Duodenal mucosa (tissue), 2 donors: ENCODE data around the gene FAM199X.
"Not testable (repeated sequence)": the region's sequence is repeated elsewhere in the genome, so short reads cannot be mapped to it uniquely, and the experiment has no call there.

Experiments
- H3K27ac ChIP-seq: one replicate; pipeline ENCODE4 v1.7.0; 2013; ENCODE audit warnings: low read depth, low read length
- H3K27me3 ChIP-seq, 2 donors: one replicate each; pipeline ENCODE4 v1.7.0; 2013; ENCODE audit warnings: low read length in 2 of 2, control low read depth in 1 of 2; ENCODE audit not compliant: insufficient read depth in 2 of 2, control insufficient read depth in 1 of 2
- H3K36me3 ChIP-seq, 2 donors: one replicate each; pipeline ENCODE4 v1.7.0; 2013; ENCODE audit warnings: low read length in 2 of 2, control low read depth in 1 of 2; ENCODE audit not compliant: insufficient read depth in 2 of 2, control insufficient read depth in 1 of 2
- H3K4me1 ChIP-seq, 2 donors: one replicate each; pipeline ENCODE4 v1.7.0; 2013; ENCODE audit warnings: low read length in 2 of 2, control low read depth in 1 of 2; ENCODE audit not compliant: insufficient read depth in 2 of 2, control insufficient read depth in 1 of 2
- H3K4me3 ChIP-seq, 2 donors: one replicate each; pipeline ENCODE4 v1.7.0; 2013; ENCODE audit warnings: low read length in 2 of 2, low read depth in 1 of 2
- H3K9ac ChIP-seq, 2 donors: one replicate each; pipeline ENCODE4 v1.7.0; 2013; ENCODE audit warnings: low read length in 2 of 2, low read depth in 1 of 2
- H3K9me3 ChIP-seq, 2 donors: one replicate each; pipeline ENCODE4 v1.7.0; 2013; ENCODE audit warnings: low read length in 2 of 2, control low read depth in 1 of 2; ENCODE audit not compliant: control insufficient read depth in 1 of 2

The FAM199X gene

DNA sequence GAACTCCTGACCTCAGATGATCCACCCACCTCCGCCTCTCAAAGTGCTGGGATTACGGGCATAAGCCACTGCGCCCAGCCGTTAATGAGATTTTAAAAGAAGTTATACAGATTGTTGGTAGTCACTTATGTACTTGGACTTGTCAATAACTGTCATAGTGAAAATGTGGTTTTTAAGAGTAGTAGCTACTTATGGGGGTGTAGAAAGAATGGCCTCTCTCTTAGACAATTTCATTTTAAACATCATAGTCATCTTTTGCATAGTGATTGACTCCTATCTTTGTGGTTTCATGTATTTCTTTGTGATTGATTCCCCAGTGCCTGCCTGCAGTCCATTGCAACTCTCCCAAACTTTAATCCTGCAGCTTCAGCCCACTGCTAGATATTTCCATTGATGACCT lies 17.4 kb downstream of the FAM199X start:
- Histone ChIP-seq H3K4me1 (no peaks in the 10 kb centered on the region), H3K27ac (no peak overlapping the region), H3K36me3 (peaks cover 7 to 10% of the 10 kb centered on the region in 2 donors), H3K9me3 (no peaks in the 10 kb centered on the region), H3K4me3 (no peak overlapping the region), H3K27me3 (no peaks in the 10 kb centered on the region), H3K9ac (no peak overlapping the region)

DNA sequence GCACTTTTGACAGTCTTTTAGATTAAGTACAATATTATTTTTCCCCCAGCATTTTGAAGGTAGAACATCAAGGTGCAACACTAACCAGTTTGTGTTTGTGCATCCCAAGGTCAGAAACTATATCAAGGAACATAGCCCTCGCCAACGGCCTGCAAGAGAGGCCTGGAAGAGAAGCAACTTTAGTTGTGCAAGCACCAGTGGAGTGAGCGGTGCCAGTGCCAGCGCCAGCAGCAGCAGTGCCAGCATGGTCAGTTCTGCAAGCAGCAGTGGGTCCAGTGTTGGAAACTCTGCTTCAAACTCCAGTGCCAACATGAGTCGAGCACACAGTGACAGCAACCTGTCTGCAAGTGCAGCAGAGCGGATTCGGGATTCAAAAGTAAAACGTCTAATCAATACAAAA lies 21.7 kb downstream of the FAM199X start:
- H3K9ac ChIP-seq: no peak overlapping the region
- no peaks in the 10 kb centered on the region for H3K9me3 ChIP-seq
- no peak overlapping the region for H3K27ac ChIP-seq
- H3K4me3 ChIP-seq: no peak overlapping the region
- no peaks in the 10 kb centered on the region for H3K4me1 ChIP-seq
- no peaks in the 10 kb centered on the region for H3K27me3 ChIP-seq
- H3K36me3 ChIP-seq: peaks cover 15 to 27% of the 10 kb centered on the region in 2 donors

DNA sequence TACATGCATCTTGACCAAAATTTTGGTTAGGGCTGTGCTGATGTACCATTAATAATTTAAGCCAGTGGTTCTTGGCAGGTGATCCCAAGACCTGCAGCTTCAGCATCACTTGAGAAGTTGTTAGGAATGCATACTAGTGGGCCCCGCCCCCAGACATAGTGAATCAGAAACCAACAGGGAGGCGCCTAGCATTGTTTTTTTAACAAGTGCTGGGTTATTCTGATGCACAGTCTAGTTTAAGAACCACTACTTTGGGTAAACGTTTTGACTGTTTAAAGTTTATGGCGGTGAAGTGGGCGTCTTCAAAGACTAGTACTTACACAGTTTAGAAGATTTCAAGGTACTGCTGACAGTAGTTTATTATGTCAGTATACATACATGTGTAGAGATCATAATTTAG lies 23.6 kb downstream of the FAM199X start:
- no peaks in the 10 kb centered on the region for H3K9me3 ChIP-seq
- peaks cover 15 to 27% of the 10 kb centered on the region in 2 donors for H3K36me3 ChIP-seq

DNA sequence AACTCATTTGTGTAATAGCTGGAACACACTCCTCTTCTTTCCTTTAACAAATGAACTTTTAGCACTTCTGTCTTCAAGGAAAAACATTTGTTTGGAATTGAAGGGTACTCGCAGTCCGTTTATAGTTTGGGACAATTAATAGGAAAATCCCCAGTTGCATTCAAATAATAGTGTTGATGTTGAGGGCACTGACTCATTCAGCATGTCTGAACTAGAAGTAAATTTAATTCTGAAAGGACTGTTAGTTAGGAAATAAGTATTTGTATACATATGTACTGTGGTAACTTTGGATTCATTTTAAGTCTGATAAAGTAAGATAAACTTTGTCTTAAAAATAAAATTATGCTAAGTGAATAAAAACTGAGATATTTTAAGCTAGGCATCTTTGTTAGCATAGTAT lies 27.2 kb downstream of the FAM199X start:
- Histone ChIP-seq H3K36me3 (peaks cover 8 to 17% of the 10 kb centered on the region in 2 donors), H3K4me1 (no peaks in the 10 kb centered on the region), H3K27ac (no peak overlapping the region), H3K4me3 (no peak overlapping the region), H3K9me3 (no peaks in the 10 kb centered on the region), H3K27me3 (no peaks in the 10 kb centered on the region), H3K9ac (no peak overlapping the region)

More for the DNA sequence above, 23.6 kb downstream of the FAM199X start:
- Histone ChIP-seq H3K4me3 (no peak overlapping the region), H3K4me1 (no peaks in the 10 kb centered on the region), H3K27ac (no peak overlapping the region), H3K27me3 (no peaks in the 10 kb centered on the region), H3K9ac (no peak overlapping the region)

DNA sequence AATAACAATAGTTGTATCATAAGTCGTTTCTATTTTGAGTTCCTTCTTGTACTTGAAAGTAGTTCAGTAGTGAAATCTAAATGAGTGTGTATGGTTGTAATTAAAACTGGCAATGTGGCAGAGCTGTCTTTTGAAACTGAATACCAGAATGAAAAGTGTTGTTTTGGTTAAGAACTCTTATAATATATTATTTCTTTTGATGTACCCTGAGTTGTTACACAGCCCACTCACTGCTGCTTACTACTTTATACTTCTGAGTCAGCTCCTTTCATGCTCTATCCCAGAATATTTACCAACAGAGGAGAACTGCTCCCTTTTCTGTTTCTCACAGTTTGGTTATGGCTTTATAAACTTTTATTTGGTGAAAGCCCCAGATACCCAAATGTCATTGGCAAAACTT lies 28.8 kb downstream of the FAM199X start:
- Histone ChIP-seq H3K27me3 (no peaks in the 10 kb centered on the region), H3K27ac (no peak overlapping the region), H3K36me3 (peaks cover 2 to 6% of the 10 kb centered on the region in 2 donors)

DNA sequence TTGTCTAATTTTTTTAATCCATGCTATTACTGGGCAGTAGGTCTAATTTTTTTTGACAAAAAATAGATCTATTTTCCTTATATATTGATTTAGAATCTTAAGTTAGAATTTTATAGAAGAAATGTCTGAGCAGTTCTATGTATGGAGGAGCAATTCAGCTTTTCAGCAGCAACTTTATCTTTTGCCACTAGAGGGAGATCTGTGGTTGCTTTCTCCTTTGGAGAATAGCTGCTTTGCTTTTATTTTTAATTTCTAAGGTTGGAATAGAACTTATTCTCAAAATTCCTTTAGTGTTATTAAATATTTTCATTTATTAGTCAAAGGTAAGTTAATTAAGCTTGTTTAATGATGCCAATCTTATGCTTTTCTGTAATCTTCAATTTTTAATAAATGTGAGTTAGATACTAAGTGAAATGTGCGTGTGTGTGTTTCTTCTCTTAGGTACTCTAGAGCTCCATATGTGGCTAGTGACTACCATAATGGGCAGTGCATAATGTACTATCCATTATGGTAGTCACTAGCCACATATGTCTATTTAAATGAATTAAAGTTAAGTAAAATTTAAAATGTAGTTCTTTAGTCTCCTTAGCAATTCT lies 29.3 kb downstream of the FAM199X start:
- Histone ChIP-seq H3K9me3 (no peaks in the 10 kb centered on the region), H3K27me3 (no peaks in the 10 kb centered on the region), H3K9ac (no peak overlapping the region), H3K27ac (no peak overlapping the region), H3K4me3 (no peak overlapping the region), H3K4me1 (no peaks in the 10 kb centered on the region), H3K36me3 (peaks cover 0 to 4% of the 10 kb centered on the region in 2 donors)

More for the DNA sequence above, 28.8 kb downstream of the FAM199X start:
- Histone ChIP-seq H3K9ac (no peak overlapping the region), H3K9me3 (no peaks in the 10 kb centered on the region), H3K4me3 (no peak overlapping the region), H3K4me1 (no peaks in the 10 kb centered on the region)

DNA sequence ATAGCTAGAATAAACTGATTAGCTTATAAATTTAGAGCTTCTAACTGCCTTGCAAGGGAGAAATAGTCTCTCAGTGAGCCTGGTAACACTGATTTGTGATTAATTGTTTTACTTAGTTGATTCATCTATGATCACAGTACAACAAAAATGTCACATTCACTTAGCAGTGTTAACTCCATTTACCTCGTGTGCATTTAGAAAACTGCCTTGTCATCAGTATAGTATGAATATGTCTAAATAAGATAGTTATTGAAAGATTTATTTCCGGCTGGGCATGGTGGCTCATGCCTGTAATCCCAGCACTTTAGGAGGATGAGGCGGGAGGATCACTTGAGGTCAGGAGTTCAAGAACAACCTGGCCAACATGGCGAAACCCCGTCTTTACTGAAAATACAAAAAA lies 39.3 kb downstream of the FAM199X start:
- Histone ChIP-seq H3K36me3 (no peaks in the 10 kb centered on the region), H3K4me3 (no peak overlapping the region), H3K4me1 (no peaks in the 10 kb centered on the region)

DNA sequence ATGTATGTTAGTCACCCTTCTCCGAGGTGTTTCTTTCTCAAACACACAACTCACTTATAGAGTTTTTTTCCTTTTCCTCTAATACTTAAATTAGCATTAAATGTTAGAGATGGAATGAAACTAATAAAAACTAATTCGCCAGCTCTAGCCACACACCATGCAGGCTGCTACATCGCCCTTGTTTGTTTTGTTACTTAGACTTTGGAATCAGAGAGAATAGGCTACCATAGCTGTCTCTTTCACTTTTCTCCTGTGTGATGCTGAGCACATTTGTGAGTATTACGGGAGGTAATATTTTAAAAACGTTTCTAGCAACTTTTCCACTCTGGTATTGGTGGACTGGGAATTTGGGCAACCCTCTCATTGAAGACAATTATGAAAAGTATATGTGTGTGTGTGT lies 44.9 kb downstream of the FAM199X start:
- Histone ChIP-seq H3K36me3 (no peaks in the 10 kb centered on the region), H3K27me3 (no peaks in the 10 kb centered on the region), H3K9ac (no peak overlapping the region)

More for the DNA sequence above, 39.3 kb downstream of the FAM199X start:
- no peak overlapping the region for H3K9ac ChIP-seq
- no peaks in the 10 kb centered on the region for H3K9me3 ChIP-seq
- no peaks in the 10 kb centered on the region for H3K27me3 ChIP-seq
- no peak overlapping the region for H3K27ac ChIP-seq

DNA sequence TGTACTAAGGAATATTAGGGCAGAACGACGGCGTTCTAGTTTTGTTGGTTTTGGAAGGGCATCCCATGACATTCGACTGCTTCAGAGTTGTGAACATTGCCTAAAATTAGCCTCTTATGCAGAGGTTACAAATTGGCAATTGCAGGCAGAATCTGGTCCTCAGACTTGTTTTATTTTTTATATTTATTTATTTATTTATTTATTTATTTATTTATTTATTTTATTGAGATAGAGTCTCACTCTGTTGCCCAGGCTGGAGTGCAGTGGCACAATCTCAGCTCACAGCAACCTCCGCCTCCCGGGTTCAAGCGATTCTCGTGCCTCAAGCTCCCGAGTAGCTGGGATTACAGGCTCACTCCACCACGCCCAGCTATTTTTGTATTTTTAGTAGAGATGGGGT lies 63.8 kb downstream of the FAM199X start:
- H3K36me3 ChIP-seq, H3K9ac ChIP-seq, H3K27me3 ChIP-seq, H3K27ac ChIP-seq, H3K4me1 ChIP-seq, H3K4me3 ChIP-seq, H3K9me3 ChIP-seq: not testable (repeated sequence)

More for the DNA sequence above, 44.9 kb downstream of the FAM199X start:
- Histone ChIP-seq H3K27ac (no peak overlapping the region), H3K4me3 (no peak overlapping the region), H3K4me1 (no peaks in the 10 kb centered on the region), H3K9me3 (no peaks in the 10 kb centered on the region)
